CD4-positive, alpha-beta T cell treated with Interleukin-6 for 4 hours (primary cell): Measurements from ENCODE around the gene NT5C.

Experiments used
- DNase-seq: peaks from one replicate; pipeline ENCODE4 v3.0.0-alpha.2; 2020; ENCODE audit warnings: mixed read lengths

NT5C gene

GRCh38 chr17:75090871-75091854, 40.4 kb downstream of the NT5C start:
- no peak for DNase-seq

- peak; percentile 10 for DNase-seq
Observed at GRCh38 chr17:75088465-75089417, 42.8 kb downstream of the NT5C start.

- DNase-seq, result peak; percentile 72
Observed at GRCh38 chr17:75087558-75088453, 43.7 kb downstream of the NT5C start, which contains the start of gene SLC16A5. Gene SLC16A5, plus strand, starts transcription at chr17:75087954. Its CDS starts 5,683 bp downstream, at chr17:75093637.

- no peak for DNase-seq
Observed at GRCh38 chr17:75087182-75087557, 44.4 kb downstream of the NT5C start.

- DNase-seq, result no peak
Observed at GRCh38 chr17:75086496-75087181, 44.9 kb downstream of the NT5C start.

- DNase-seq, result peak; percentile 59
Observed at GRCh38 chr17:75084039-75084660, 47.4 kb downstream of the NT5C start.

- no peak for DNase-seq
Observed at GRCh38 chr17:75082683-75083082, 48.9 kb downstream of the NT5C start.

- no peak for DNase-seq
Observed at GRCh38 chr17:75081611-75082540, 49.7 kb downstream of the NT5C start.
